Esophagus squamous epithelium (tissue), 4 donors: ENCODE results near the gene HS6ST2.

ENCODE experiments used
- CTCF ChIP-seq, 6 experiments: fragments of 450-650 bp in 4 of 6; fragments of 200-600 bp in 2 of 6; sonication (generic) in 2 of 6; IDR thresholded peaks; one replicate each; pipeline ENCODE4 v1.5.1; 2016 to 2019; ENCODE audit warnings: antibody characterized with exemption in 6 of 6, mild to moderate bottlenecking in 4 of 6, moderate library complexity in 4 of 6
- POLR2A ChIP-seq, 4 donors: fragments of 450-650 bp; IDR thresholded peaks; one replicate each; pipeline ENCODE4 v1.6.1; 2017; ENCODE audit warnings: antibody characterized with exemption in 4 of 4, mild to moderate bottlenecking in 4 of 4, moderate library complexity in 3 of 4

DNA sequence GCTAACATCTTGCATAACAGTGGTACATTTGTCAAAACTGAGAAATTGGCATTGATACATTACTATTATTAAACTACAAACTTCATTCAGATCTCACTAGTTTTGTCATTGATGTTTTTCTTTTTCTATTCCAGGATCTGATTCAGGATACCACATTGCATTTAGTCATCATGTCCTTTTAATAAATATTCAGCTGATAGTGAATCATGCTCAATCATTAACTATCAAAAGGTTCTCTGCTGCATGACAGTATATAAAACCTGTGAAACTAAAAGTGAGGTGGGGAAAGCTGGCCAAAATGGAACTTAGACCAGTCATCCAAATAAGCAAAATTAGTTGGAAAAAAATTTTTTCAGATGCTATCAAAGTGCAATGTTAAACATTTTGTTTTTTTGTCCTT is 28.1 kb upstream of the HS6ST2 start:
- TF ChIP-seq CTCF (IDR thresholded peaks at IDR 0.05) (no peak), POLR2A (IDR thresholded peaks at IDR 0.05) (no peak)
